Endodermal cell (in vitro differentiated cells): Measurements from ENCODE around the gene SDCCAG8. TPM values are rescaled to one million over a fixed set of nuclear protein-coding genes. Genes with fewer than 3 reads are reported as not detected.

Experiments used
- DNase-seq: peaks from one replicate; pipeline ENCODE4 v3.0.0-alpha.2; 2017
- H3K27ac ChIP-seq: 2 replicates; pipeline ENCODE4 v1.5.1; 2013; ENCODE audit warnings: mild to moderate bottlenecking, low read depth, low read length, moderate library complexity
- H3K27me3 ChIP-seq: 2 replicates; pipeline ENCODE4 v1.6.1; 2013; ENCODE audit warnings: mild to moderate bottlenecking, low read length, moderate library complexity; ENCODE audit not compliant: insufficient read depth, control insufficient read depth, poor library complexity, severe bottlenecking
- H3K36me3 ChIP-seq: 2 replicates; pipeline ENCODE4 v1.7.0; 2013; ENCODE audit warnings: mild to moderate bottlenecking, low read length, moderate library complexity; ENCODE audit not compliant: control insufficient read depth, insufficient read depth
- H3K4me1 ChIP-seq: one replicate; pipeline ENCODE4 v1.7.0; 2013; ENCODE audit warnings: low read length; ENCODE audit not compliant: control insufficient read depth, insufficient read depth
- H3K4me3 ChIP-seq: 2 replicates; pipeline ENCODE4 v1.5.1; 2013; ENCODE audit warnings: mild to moderate bottlenecking, low read length, moderate library complexity
- H3K9ac ChIP-seq: 2 replicates; pipeline ENCODE4 v1.6.1; 2013; ENCODE audit warnings: mild to moderate bottlenecking, low read length, moderate library complexity; ENCODE audit not compliant: poor library complexity, severe bottlenecking; ENCODE audit errors: extremely low read depth
- H3K9me3 ChIP-seq: 2 replicates; pipeline ENCODE4 v1.6.1; 2013; ENCODE audit warnings: mild to moderate bottlenecking, low read length, moderate library complexity; ENCODE audit not compliant: control insufficient read depth
- H3K27ac Mint-ChIP-seq: 2 replicates; pipeline ENCODE4 v1.8.0; 2020; ENCODE audit warnings: mixed read lengths
- H3K27me3 Mint-ChIP-seq: 2 replicates; pipeline ENCODE4 v1.8.0; 2021; ENCODE audit warnings: mild to moderate bottlenecking, mixed read lengths; ENCODE audit not compliant: insufficient read depth
- H3K36me3 Mint-ChIP-seq: 2 replicates; pipeline ENCODE4 v1.8.0; 2020; ENCODE audit warnings: low read depth, mixed read lengths
- H3K4me1 Mint-ChIP-seq: 2 replicates; pipeline ENCODE4 v1.8.0; 2020; ENCODE audit warnings: mixed read lengths
- H3K4me3 Mint-ChIP-seq: 2 replicates; pipeline ENCODE4 v1.8.0; 2020; ENCODE audit warnings: mild to moderate bottlenecking, moderate library complexity, mixed read lengths
- H3K9me3 Mint-ChIP-seq: 2 replicates; pipeline ENCODE4 v1.8.0; 2020; ENCODE audit warnings: mild to moderate bottlenecking, mixed read lengths
- CTCF ChIP-seq: fragments of 200-600 bp; sonication (generic); conservative IDR thresholded peaks from 2 replicates; pipeline ENCODE4 v1.5.0; 2021; ENCODE audit warnings: antibody characterized with exemption, mild to moderate bottlenecking
- WGBS, 2 experiments: methylation state at CpG; one replicate each; pipeline versions ENCODE4 v1.1.5 to v1.1.7; 2013; ENCODE audit warnings: missing lambda C conversion rate in 2 of 2, mixed read lengths in 1 of 2; ENCODE audit not compliant: insufficient coverage in 1 of 2, insufficient read length in 1 of 2; 5-methylcytosine and 5-hydroxymethylcytosine counted together
- total RNA-seq, 2 donors: library from RNA; stranded (reverse); fragmentation: NEBNext Ultra II Directional in 1 of 2; extraction: Animal tissue kit (Norgen Biotek cat#: 25700) in 1 of 2; gene quantifications; 2 replicates in 1 of 2; 3 replicates in 1 of 2; pipeline ENCODE4 v1.2.1, GENCODE V29; 2021

SDCCAG8 gene
- total RNA-seq, 2 donors from 2014 or later, result 19.8 to 27.5 TPM

GRCh38 chr1:243294723-243295121 lies 38.9 kb downstream of the SDCCAG8 start:
- no peaks in the 10 kb centered on the region for H3K9me3 Mint-ChIP-seq
- no peak for DNase-seq
- no peak for TF ChIP-seq CTCF

GRCh38 chr1:243299069-243299468 lies 43.2 kb downstream of the SDCCAG8 start:
- no peaks in the 10 kb centered on the region for H3K27me3 Mint-ChIP-seq
- TF ChIP-seq CTCF, result no peak
- no peaks in the 10 kb centered on the region for H3K4me1 ChIP-seq
- no peak overlapping the region for H3K4me3 Mint-ChIP-seq
- H3K9me3 ChIP-seq, result no peaks in the 10 kb centered on the region
- peaks cover 2% of the 10 kb centered on the region for H3K9me3 Mint-ChIP-seq
- peaks cover 9% of the 10 kb centered on the region for H3K36me3 Mint-ChIP-seq
- H3K27me3 ChIP-seq, result no peaks in the 10 kb centered on the region
- no peak for DNase-seq
- no peak overlapping the region for H3K27ac Mint-ChIP-seq
- H3K9ac ChIP-seq, result no peak overlapping the region
- no peak overlapping the region for H3K27ac ChIP-seq
- peaks cover 2% of the 10 kb centered on the region for H3K4me1 Mint-ChIP-seq
- 100% methylated on average over 1 of the region's 1 CpG for WGBS, 2 experiments
- no peak overlapping the region for H3K4me3 ChIP-seq
- H3K36me3 ChIP-seq, result no peaks in the 10 kb centered on the region

More at GRCh38 chr1:243294723-243295121, 38.9 kb downstream of the SDCCAG8 start:
- WGBS, 2 experiments, result 80% methylated on average over 3 of the region's 3 CpGs; no CpG with 5 or more reads in 1 of the 2 experiments
- Histone ChIP-seq H3K4me3 (no peak overlapping the region), H3K36me3 (no peaks in the 10 kb centered on the region), H3K9ac (no peak overlapping the region), H3K27ac (no peak overlapping the region), H3K27me3 (no peaks in the 10 kb centered on the region), H3K4me1 (no peaks in the 10 kb centered on the region), H3K9me3 (no peaks in the 10 kb centered on the region)
- Mint-ChIP-seq H3K4me3 (no peak overlapping the region), H3K27ac (no peak overlapping the region), H3K27me3 (no peaks in the 10 kb centered on the region), H3K36me3 (peaks cover 9% of the 10 kb centered on the region), H3K4me1 (peaks cover 5% of the 10 kb centered on the region)

- Mint-ChIP-seq H3K4me1 (no peaks in the 10 kb centered on the region), H3K27ac (no peak overlapping the region), H3K27me3 (no peaks in the 10 kb centered on the region), H3K9me3 (peaks cover 2% of the 10 kb centered on the region), H3K36me3 (peaks cover 9% of the 10 kb centered on the region), H3K4me3 (no peak overlapping the region)
- Histone ChIP-seq H3K4me1 (no peaks in the 10 kb centered on the region), H3K9me3 (no peaks in the 10 kb centered on the region), H3K9ac (no peak overlapping the region), H3K27ac (no peak overlapping the region), H3K27me3 (no peaks in the 10 kb centered on the region), H3K36me3 (no peaks in the 10 kb centered on the region), H3K4me3 (no peak overlapping the region)
- DNase-seq, result no peak
- TF ChIP-seq CTCF, result no peak
- whole genome bisulfite sequencing, 2 experiments, result 93 to 94% methylated on average over 1 of the region's 2 CpGs
Measured at GRCh38 chr1:243301059-243301458, 45.2 kb downstream of the SDCCAG8 start.
